Stimulated activated CD8-positive, alpha-beta memory T cell treated with anti-CD3 and anti-CD28 coated beads, Interleukin-12 subunit alpha, Interleukin-12 subunit beta, amount 100 ng/mL, for 1 hour (primary cell): ENCODE measurements around the gene ZNF646.

ENCODE experiments used
- DNase-seq: peaks from one replicate; pipeline ENCODE4 v3.0.0-alpha.2; 2020; ENCODE audit warnings: low read depth

ZNF646 gene

GRCh38 chr16:31108794-31109558 is 34.8 kb downstream of the ZNF646 start:
- DNase-seq, result no peak

GRCh38 chr16:31109622-31110021 is 35.4 kb downstream of the ZNF646 start:
- no peak for DNase-seq

- no peak for DNase-seq
Measured at GRCh38 chr16:31110106-31111034, 36.1 kb downstream of the ZNF646 start.

- no peak for DNase-seq
Measured at GRCh38 chr16:31111881-31112466, 37.8 kb downstream of the ZNF646 start.

- no peak for DNase-seq
Measured at GRCh38 chr16:31112711-31113110, 38.5 kb downstream of the ZNF646 start.

- no peak for DNase-seq
Measured at GRCh38 chr16:31113121-31114120, 39.2 kb downstream of the ZNF646 start.

GRCh38 chr16:31114468-31114867 is 40.2 kb downstream of the ZNF646 start:
- DNase-seq, result no peak

- DNase-seq, result peak; percentile 93
Measured at GRCh38 chr16:31117384-31118222, 43.4 kb downstream of the ZNF646 start, which contains the start of gene KAT8. KAT8 (plus strand) TSS chr16:31117664; CDS start chr16:31117682, 18 bp downstream.

- no peak for DNase-seq
Measured at GRCh38 chr16:31118223-31119155, 44.3 kb downstream of the ZNF646 start.

GRCh38 chr16:31120129-31120528 is 45.9 kb downstream of the ZNF646 start:
- no peak for DNase-seq

- DNase-seq, result no peak
Measured at GRCh38 chr16:31125844-31126243, 51.6 kb downstream of the ZNF646 start.

GRCh38 chr16:31127182-31127581 is 53.0 kb downstream of the ZNF646 start:
- no peak for DNase-seq

- no peak for DNase-seq
Measured at GRCh38 chr16:31128711-31129567, 54.7 kb downstream of the ZNF646 start.

- no peak for DNase-seq
Measured at GRCh38 chr16:31129568-31130335, 55.5 kb downstream of the ZNF646 start.

GRCh38 chr16:31130336-31130891 is 56.2 kb downstream of the ZNF646 start:
- DNase-seq, result no peak

- no peak for DNase-seq
Measured at GRCh38 chr16:31130899-31131298, 56.7 kb downstream of the ZNF646 start.

GRCh38 chr16:31131416-31131815 is 57.2 kb downstream of the ZNF646 start:
- DNase-seq, result no peak
